Measurements from ENCODE around the gene PTAR1. TPM values are rescaled to one million over a fixed set of nuclear protein-coding genes. Genes with fewer than 3 reads are reported as not detected.

PTAR1 gene
- total and polyA plus RNA-seq, 3 donors from 2014 or later, result 27.0 to 72.2 (median 68.8) TPM

- H3K36me3 ChIP-seq (ENCODE audit: low read depth, missing control alignments), result no peaks in the 10 kb centered on the region
Measured at GRCh38 chr9:69719983-69720382, 39.8 kb downstream of the PTAR1 start.

GRCh38 chr9:69719367-69719766, 40.4 kb downstream of the PTAR1 start:
- H3K36me3 ChIP-seq (ENCODE audit: low read depth, missing control alignments), result no peaks in the 10 kb centered on the region
- no peak overlapping the region for H3K4me3 ChIP-seq
- H3K9me3 ChIP-seq, result no peaks in the 10 kb centered on the region
- no peak overlapping the region for H3K27ac ChIP-seq
- intact Hi-C loops (cut with DNase I; ENCODE audit: low total_unique reads), result no loop called here
- no peak for DNase-seq
- TF ChIP-seq POLR2A (IDR thresholded peaks at IDR 0.05) (no peak), CTCF (IDR thresholded peaks at IDR 0.05) (no peak)
- no peaks in the 10 kb centered on the region for H3K4me1 ChIP-seq
- 65 to 69% methylated on average over 3 of the region's 3 CpGs for WGBS, 2 donors
- no peaks in the 10 kb centered on the region for H3K27me3 ChIP-seq

More at GRCh38 chr9:69719983-69720382, 39.8 kb downstream of the PTAR1 start:
- no peak for DNase-seq
- no peaks in the 10 kb centered on the region for H3K27me3 ChIP-seq
- H3K27ac ChIP-seq, result no peak overlapping the region
- no peak for TF ChIP-seq CTCF (IDR thresholded peaks at IDR 0.05)
- TF ChIP-seq POLR2A (IDR thresholded peaks at IDR 0.05), result no peak
- H3K4me3 ChIP-seq, result no peak overlapping the region
- no peaks in the 10 kb centered on the region for H3K4me1 ChIP-seq
- WGBS, 2 donors, result 87 to 89% methylated on average over 2 of the region's 2 CpGs
- intact Hi-C loops (cut with DNase I; ENCODE audit: low total_unique reads), result no loop called here
- no peaks in the 10 kb centered on the region for H3K9me3 ChIP-seq

- intact Hi-C loops (cut with DNase I; ENCODE audit: low total_unique reads), result no loop called here
- no peaks in the 10 kb centered on the region for H3K27me3 ChIP-seq
- H3K9me3 ChIP-seq, result no peaks in the 10 kb centered on the region
- H3K27ac ChIP-seq, result no peak overlapping the region
- TF ChIP-seq POLR2A (IDR thresholded peaks at IDR 0.05) (no peak), CTCF (IDR thresholded peaks at IDR 0.05) (no peak)
- WGBS, 2 donors, result 89 to 95% methylated on average over 6 of the region's 6 CpGs
- no peak overlapping the region for H3K4me3 ChIP-seq
- DNase-seq, result no peak
- H3K4me1 ChIP-seq, result no peaks in the 10 kb centered on the region
- no peaks in the 10 kb centered on the region for H3K36me3 ChIP-seq (ENCODE audit: low read depth, missing control alignments)
Measured at GRCh38 chr9:69718218-69718617, 41.6 kb downstream of the PTAR1 start.

GRCh38 chr9:69715825-69716224, 44.0 kb downstream of the PTAR1 start:
- 97% methylated on average over 1 of the region's 1 CpG for WGBS, 2 donors
- intact Hi-C loops (cut with DNase I; ENCODE audit: low total_unique reads), result no loop called here
- DNase-seq, result no peak
- H3K27ac ChIP-seq, result no peak overlapping the region
- no peak for TF ChIP-seq CTCF (IDR thresholded peaks at IDR 0.05)
- TF ChIP-seq POLR2A (IDR thresholded peaks at IDR 0.05), result no peak
- no peaks in the 10 kb centered on the region for H3K27me3 ChIP-seq
- no peaks in the 10 kb centered on the region for H3K36me3 ChIP-seq (ENCODE audit: low read depth, missing control alignments)
- H3K4me1 ChIP-seq, result no peaks in the 10 kb centered on the region
- no peak overlapping the region for H3K4me3 ChIP-seq
- no peaks in the 10 kb centered on the region for H3K9me3 ChIP-seq

GRCh38 chr9:69715096-69715495, 44.7 kb downstream of the PTAR1 start:
- Histone ChIP-seq H3K27ac (no peak overlapping the region), H3K27me3 (no peaks in the 10 kb centered on the region), H3K4me3 (no peak overlapping the region), H3K4me1 (no peaks in the 10 kb centered on the region), H3K9me3 (no peaks in the 10 kb centered on the region), H3K36me3 (ENCODE audit: low read depth, missing control alignments) (no peaks in the 10 kb centered on the region)
- intact Hi-C loops (cut with DNase I; ENCODE audit: low total_unique reads), result no loop called here
- 90 to 93% methylated on average over 3 of the region's 3 CpGs for WGBS, 2 donors
- no peak for TF ChIP-seq POLR2A (IDR thresholded peaks at IDR 0.05)
- TF ChIP-seq CTCF (IDR thresholded peaks at IDR 0.05), result no peak
- DNase-seq, result no peak
